ENCODE results near the gene AURKB. TPM values are rescaled to one million over a fixed set of nuclear protein-coding genes. Genes with fewer than 3 reads are reported as not detected.

Gene AURKB
- total and polyA plus RNA-seq, 2 of the 13 experiments (the other 11 are each of a cell fraction or from before 2014, with no cell fraction given): 29.5 to 75.3 TPM

GRCh38 chr17:8209907-8210760 lies at the start of gene AURKB (continued):
- TF ChIP-seq ZNF609 (CRISPR knock-in tag; IDR thresholded peaks at IDR 0.05; ENCODE audit: borderline replicate concordance): peak; percentile 50; the same call in 1 of the 2 replicates
- no peak for TF ChIP-seq HCFC1 (IDR thresholded peaks at IDR 0.05; ENCODE audit: low read depth, low read length)
- TF ChIP-seq KLF11 (CRISPR knock-in tag; IDR thresholded peaks at IDR 0.05): no peak
- no peak for TF ChIP-seq ZBTB25 (CRISPR knock-in tag; IDR thresholded peaks at IDR 0.05)
- TF ChIP-seq BORCS8-MEF2B (CRISPR knock-in tag; IDR thresholded peaks at IDR 0.05): peak; percentile 97
- TF ChIP-seq MEF2D (CRISPR knock-in tag; IDR thresholded peaks at IDR 0.05): no peak
- 0 out of 2 replicates have a peak, but pooled peaks have one; percentile 32 for TF ChIP-seq HOXA9 (CRISPR knock-in tag; IDR thresholded peaks at IDR 0.05; ENCODE audit: borderline replicate concordance)
- no peak for TF ChIP-seq SYNCRIP (IDR thresholded peaks at IDR 0.05; ENCODE audit: insufficient read depth, low read depth, low read length)
- TF ChIP-seq HNRNPH1 (optimal IDR thresholded peaks at IDR 0.05; ENCODE audit: low read depth, low read length): no peak
- no peak for TF ChIP-seq ZNF839 (CRISPR knock-in tag; IDR thresholded peaks at IDR 0.05; ENCODE audit: borderline replicate concordance)
- no peak for TF ChIP-seq ZNF580 (CRISPR knock-in tag; IDR thresholded peaks at IDR 0.05; ENCODE audit: borderline replicate concordance, low read depth)
- no peak for TF ChIP-seq ZSCAN25 (CRISPR knock-in tag; IDR thresholded peaks at IDR 0.05)
- TF ChIP-seq LBX2 (CRISPR knock-in tag; IDR thresholded peaks at IDR 0.05; ENCODE audit: borderline replicate concordance): no peak
- peak; percentile 72; the same call in 1 of the 2 replicates for TF ChIP-seq SNAPC5 (CRISPR knock-in tag; IDR thresholded peaks at IDR 0.05; ENCODE audit: borderline replicate concordance)
- no peak for TF ChIP-seq ZFP82 (CRISPR knock-in tag; IDR thresholded peaks at IDR 0.05; ENCODE audit: borderline replicate concordance)
- no peak for TF ChIP-seq ZNF432 (CRISPR knock-in tag; IDR thresholded peaks at IDR 0.05; ENCODE audit: borderline replicate concordance)
- TF ChIP-seq MATR3 (CRISPR knock-in tag; IDR thresholded peaks at IDR 0.05): no peak
- no peak for TF ChIP-seq PRPF4 (IDR thresholded peaks at IDR 0.05; ENCODE audit: low read depth, low read length, poor library complexity, severe bottlenecking)
- no peak for TF ChIP-seq HDAC6 (IDR thresholded peaks at IDR 0.05; ENCODE audit: low read depth, low read length)
- TF ChIP-seq NCOA1 (CRISPR knock-in tag; IDR thresholded peaks at IDR 0.05): no peak
- no peak for TF ChIP-seq KLF15 (CRISPR knock-in tag; IDR thresholded peaks at IDR 0.05; ENCODE audit: borderline replicate concordance)
- TF ChIP-seq ZNF598 (CRISPR knock-in tag; IDR thresholded peaks at IDR 0.05; ENCODE audit: borderline replicate concordance): peak; percentile 32; the same call in 1 of the 2 replicates
- peak; percentile 88; the same call in 1 of the 2 replicates for TF ChIP-seq TAF1 (CRISPR knock-in tag; IDR thresholded peaks at IDR 0.05)

Measured in HepG2 (cell line).